AG09309 (cell line): ENCODE results near the gene RNASE8.

Experiments used
- DNase-seq: peaks from one replicate; pipeline ENCODE4 v3.0.0-alpha.2; 2010; ENCODE audit warnings: low read depth
- H3K4me3 ChIP-seq: 2 replicates; pipeline ENCODE4 v1.5.1; 2011; ENCODE audit warnings: mild to moderate bottlenecking, low read depth, low read length, moderate library complexity; ENCODE audit not compliant: control insufficient read depth
- CTCF ChIP-seq: IDR thresholded peaks from 2 replicates; pipeline ENCODE4 v1.5.1; 2011; ENCODE audit warnings: mild to moderate bottlenecking, low read depth, low read length, inconsistent platforms; ENCODE audit not compliant: insufficient read depth, control insufficient read depth; ENCODE audit errors: missing control alignments

Gene RNASE8

GRCh38 chr14:21023174-21023573 is 34.4 kb upstream of the RNASE8 start:
- no peak for TF ChIP-seq CTCF
- no peak overlapping the region for H3K4me3 ChIP-seq
- no peak for DNase-seq

GRCh38 chr14:21023817-21024584 is 33.6 kb upstream of the RNASE8 start:
- no peak overlapping the region for H3K4me3 ChIP-seq
- DNase-seq = no peak
- no peak for TF ChIP-seq CTCF

GRCh38 chr14:21024585-21025370 is 32.8 kb upstream of the RNASE8 start, which contains the start of gene NDRG2:
NDRG2 (minus strand) TSS chr14:21025061; CDS start chr14:21023315, 1,746 bp downstream.
- TF ChIP-seq CTCF = no peak
- H3K4me3 ChIP-seq = peak within 1 kb of the TSS; percentile 28
- DNase-seq = no peak

GRCh38 chr14:21025371-21026273 is 32.0 kb upstream of the RNASE8 start:
- DNase-seq = no peak
- H3K4me3 ChIP-seq = peak overlapping the region; percentile 28

GRCh38 chr14:21026274-21026987 is 31.2 kb upstream of the RNASE8 start:
- no peak for DNase-seq
- no peak overlapping the region for H3K4me3 ChIP-seq
- TF ChIP-seq CTCF = no peak

More at GRCh38 chr14:21025371-21026273, 32.0 kb upstream of the RNASE8 start:
- no peak for TF ChIP-seq CTCF

GRCh38 chr14:21026988-21027315 is 30.7 kb upstream of the RNASE8 start:
- TF ChIP-seq CTCF = no peak
- no peak overlapping the region for H3K4me3 ChIP-seq
- DNase-seq = no peak
